Fibroblast of mammary gland (primary cell): ENCODE measurements around the gene ABCC3.
A peak's percentile ranks its signal among the peaks of the same experiment; 100 is the strongest.

Experiments
- DNase-seq: peaks from one replicate; pipeline ENCODE4 v3.0.0-alpha.2; 2010; ENCODE audit warnings: low read depth
- H3K4me3 ChIP-seq: 2 replicates; pipeline ENCODE4 v1.5.1; 2011; ENCODE audit warnings: low read depth, mild to moderate bottlenecking, low read length, moderate library complexity; ENCODE audit not compliant: control insufficient read depth
- TF ChIP-seq, protein P1 (sequence below): conservative IDR thresholded peaks from 2 replicates; pipeline ENCODE4 v1.5.1; 2011; ENCODE audit warnings: low read depth, low read length, inconsistent platforms; ENCODE audit not compliant: control insufficient read depth, insufficient read depth

ABCC3 gene

GRCh38 chr17:50621574-50622031 lies 13.1 kb upstream of the ABCC3 start:
- TF ChIP-seq, protein P1, sequence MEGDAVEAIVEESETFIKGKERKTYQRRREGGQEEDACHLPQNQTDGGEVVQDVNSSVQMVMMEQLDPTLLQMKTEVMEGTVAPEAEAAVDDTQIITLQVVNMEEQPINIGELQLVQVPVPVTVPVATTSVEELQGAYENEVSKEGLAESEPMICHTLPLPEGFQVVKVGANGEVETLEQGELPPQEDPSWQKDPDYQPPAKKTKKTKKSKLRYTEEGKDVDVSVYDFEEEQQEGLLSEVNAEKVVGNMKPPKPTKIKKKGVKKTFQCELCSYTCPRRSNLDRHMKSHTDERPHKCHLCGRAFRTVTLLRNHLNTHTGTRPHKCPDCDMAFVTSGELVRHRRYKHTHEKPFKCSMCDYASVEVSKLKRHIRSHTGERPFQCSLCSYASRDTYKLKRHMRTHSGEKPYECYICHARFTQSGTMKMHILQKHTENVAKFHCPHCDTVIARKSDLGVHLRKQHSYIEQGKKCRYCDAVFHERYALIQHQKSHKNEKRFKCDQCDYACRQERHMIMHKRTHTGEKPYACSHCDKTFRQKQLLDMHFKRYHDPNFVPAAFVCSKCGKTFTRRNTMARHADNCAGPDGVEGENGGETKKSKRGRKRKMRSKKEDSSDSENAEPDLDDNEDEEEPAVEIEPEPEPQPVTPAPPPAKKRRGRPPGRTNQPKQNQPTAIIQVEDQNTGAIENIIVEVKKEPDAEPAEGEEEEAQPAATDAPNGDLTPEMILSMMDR = no peak
- DNase-seq = peak; percentile 42
- H3K4me3 ChIP-seq = no peak overlapping the region

- DNase-seq = no peak
- TF ChIP-seq, protein P1 = no peak
- no peak overlapping the region for H3K4me3 ChIP-seq
Observed at GRCh38 chr17:50624321-50624934, 10.3 kb upstream of the ABCC3 start.

GRCh38 chr17:50625032-50625871 lies 9.4 kb upstream of the ABCC3 start:
- no peak overlapping the region for H3K4me3 ChIP-seq
- no peak for DNase-seq
- TF ChIP-seq, protein P1 = no peak

DNA sequence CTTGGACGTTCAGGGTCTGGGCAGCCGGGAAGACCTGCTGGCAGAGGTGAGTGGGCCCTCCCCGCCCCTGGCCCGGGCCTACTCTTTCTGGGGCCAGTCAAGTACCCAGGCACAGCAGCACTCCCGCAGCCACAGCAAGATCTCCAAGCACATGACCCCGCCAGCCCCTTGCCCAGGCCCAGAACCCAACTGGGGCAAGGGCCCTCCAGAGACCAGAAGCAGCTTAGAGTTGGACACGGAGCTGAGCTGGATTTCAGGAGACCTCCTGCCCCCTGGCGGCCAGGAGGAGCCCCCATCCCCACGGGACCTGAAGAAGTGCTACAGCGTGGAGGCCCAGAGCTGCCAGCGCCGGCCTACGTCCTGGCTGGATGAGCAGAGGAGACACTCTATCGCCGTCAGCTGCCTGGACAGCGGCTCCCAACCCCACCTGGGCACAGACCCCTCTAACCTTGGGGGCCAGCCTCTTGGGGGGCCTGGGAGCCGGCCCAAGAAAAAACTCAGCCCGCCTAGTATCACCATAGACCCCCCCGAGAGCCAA lies 8.6 kb upstream of the ABCC3 start:
- TF ChIP-seq, protein P1 = peak; percentile 74
- no peak overlapping the region for H3K4me3 ChIP-seq
- DNase-seq = peak; percentile 76

DNA sequence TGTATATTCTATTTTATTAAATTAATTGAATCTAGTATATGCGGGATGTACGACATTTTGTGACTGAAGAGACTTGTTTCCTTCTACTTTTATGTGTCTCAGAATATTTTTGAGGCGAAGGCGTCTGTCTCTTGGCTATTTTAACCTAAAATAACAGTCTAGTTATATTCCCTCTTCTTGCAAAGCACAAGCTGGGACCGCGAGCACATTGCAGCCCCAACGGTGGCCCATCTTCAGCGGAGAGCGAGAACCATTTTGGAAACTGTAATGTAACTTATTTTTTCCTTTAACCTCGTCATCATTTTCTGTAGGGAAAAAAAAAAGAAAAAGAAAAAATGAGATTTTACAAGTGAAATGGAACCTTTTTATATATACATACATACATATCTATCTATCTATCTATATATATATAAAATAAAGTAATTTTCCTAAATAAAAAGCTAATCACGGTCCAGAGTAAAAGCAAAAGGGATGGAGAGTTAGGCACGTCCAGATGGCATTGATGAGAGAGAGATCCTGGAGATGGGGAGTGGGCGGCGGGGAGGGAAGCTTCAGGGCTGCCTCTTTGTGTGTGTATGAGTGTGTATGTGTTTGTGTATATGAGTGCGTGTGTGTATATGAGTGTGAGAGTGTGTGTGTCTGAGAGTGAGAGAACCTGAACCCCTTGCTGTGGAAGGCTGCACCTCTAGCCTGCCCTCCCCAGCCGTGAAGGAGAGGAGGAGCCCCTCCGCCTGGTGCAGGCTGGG lies 7.5 kb upstream of the ABCC3 start:
- DNase-seq = no peak
- H3K4me3 ChIP-seq = no peak overlapping the region
- TF ChIP-seq, protein P1 = no peak
